HepG2 (cell line): ENCODE data around the gene NKD1. TPM values are rescaled to one million over a fixed set of nuclear protein-coding genes. Genes with fewer than 3 reads are reported as not detected.
A peak's percentile ranks its signal among the peaks of the same experiment; 100 is the strongest.

Source experiments
- ARHGAP35 ChIP-seq: sonication (generic); formaldehyde crosslinking; IDR thresholded peaks from 2 replicates; pipeline ENCODE4 v1.9.0; 2022; ENCODE audit warnings: mild to moderate bottlenecking, inconsistent platforms, moderate library complexity, missing genetic modification reagents, borderline replicate concordance
- BCL6 ChIP-seq: IDR thresholded peaks from 2 replicates; pipeline ENCODE4 v1.6.1; 2016; ENCODE audit warnings: missing genetic modification reagents, missing compliant biosample characterization
- CC2D1A ChIP-seq: sonication (generic); formaldehyde crosslinking; IDR thresholded peaks from 2 replicates; pipeline ENCODE4 v1.8.1; 2023; ENCODE audit warnings: mild to moderate bottlenecking, missing genetic modification reagents
- CCDC6 ChIP-seq: sonication (generic); formaldehyde crosslinking; IDR thresholded peaks from 2 replicates; pipeline ENCODE4 v1.8.1; 2022; ENCODE audit warnings: mild to moderate bottlenecking, missing genetic modification reagents, moderate library complexity
- CHD2 ChIP-seq: IDR thresholded peaks from 2 replicates; pipeline ENCODE4 v1.6.1; 2011; ENCODE audit warnings: low read depth, low read length, improper control_type of control experiment
- DMAP1 ChIP-seq: IDR thresholded peaks from 2 replicates; pipeline ENCODE4 v1.6.1; 2016
- DNMT1 ChIP-seq: sonication (generic); formaldehyde crosslinking; IDR thresholded peaks from 2 replicates; pipeline ENCODE4 v1.5.1; 2020; ENCODE audit warnings: mild to moderate bottlenecking, missing genetic modification reagents
- FOXK1 ChIP-seq: sonication (generic); formaldehyde crosslinking; IDR thresholded peaks from 2 replicates; pipeline ENCODE4 v1.4.0; 2020; ENCODE audit warnings: low read depth, missing genetic modification reagents, borderline replicate concordance
- PHF20 ChIP-seq: sonication (generic); formaldehyde crosslinking; IDR thresholded peaks from 2 replicates; pipeline ENCODE4 v1.5.0; 2020; ENCODE audit warnings: mild to moderate bottlenecking, missing genetic modification reagents
- PRMT3 ChIP-seq: sonication (generic); formaldehyde crosslinking; IDR thresholded peaks from 2 replicates; pipeline ENCODE4 v1.8.1; 2022; ENCODE audit warnings: low read depth, mild to moderate bottlenecking, moderate library complexity, missing genetic modification reagents, borderline replicate concordance
- RFXAP ChIP-seq: sonication (generic); formaldehyde crosslinking; IDR thresholded peaks from 2 replicates; pipeline ENCODE4 v1.4.0; 2020; ENCODE audit warnings: missing genetic modification reagents, borderline replicate concordance
- SMAD3 ChIP-seq: sonication (generic); formaldehyde crosslinking; IDR thresholded peaks from 2 replicates; pipeline ENCODE4 v1.4.0; 2020; ENCODE audit warnings: missing genetic modification reagents
- SOX13 ChIP-seq, 3 experiments: fragments of 450-650 bp in 1 of 3; sonication (generic) in 1 of 3; formaldehyde crosslinking in 1 of 3; IDR thresholded peaks in 2 of 3; conservative IDR thresholded peaks in 1 of 3; 2 replicates each; pipeline versions ENCODE4 v1.5.0 to v1.6.1; 2016 to 2020; ENCODE audit warnings: antibody characterized with exemption in 1 of 3, mild to moderate bottlenecking in 1 of 3, missing compliant biosample characterization in 1 of 3, missing genetic modification reagents in 1 of 3, moderate library complexity in 1 of 3
- SOX6 ChIP-seq, 2 experiments: fragments of 450-650 bp in 1 of 2; sonication (generic) in 1 of 2; formaldehyde crosslinking in 1 of 2; IDR thresholded peaks; 2 replicates each; pipeline versions ENCODE4 v1.4.0 to v1.6.1; 2017 to 2020; ENCODE audit warnings: antibody characterized with exemption in 1 of 2, mild to moderate bottlenecking in 1 of 2, missing genetic modification reagents in 1 of 2
- TBL1XR1 ChIP-seq: fragments of 150-350 bp; IDR thresholded peaks from 2 replicates; pipeline ENCODE4 v1.6.1; 2014; ENCODE audit warnings: borderline replicate concordance, low read length; ENCODE audit not compliant: partially characterized antibody
- U2AF1 ChIP-seq: fragments of 200-400 bp; formaldehyde crosslinking; optimal IDR thresholded peaks from 2 replicates; pipeline ENCODE3; 2017; ENCODE audit warnings: mild to moderate bottlenecking, low read depth, low read length
- ZNF263 ChIP-seq: sonication (generic); formaldehyde crosslinking; IDR thresholded peaks from 2 replicates; pipeline ENCODE4 v1.4.0; 2020; ENCODE audit warnings: missing genetic modification reagents
- ZNF576 ChIP-seq: sonication (generic); formaldehyde crosslinking; IDR thresholded peaks from 2 replicates; pipeline ENCODE4 v1.4.0; 2020; ENCODE audit warnings: mild to moderate bottlenecking, missing genetic modification reagents
- polyA plus RNA-seq, 8 experiments: library from polyadenylated mRNA; depleted of rRNA in 3 of 8; stranded (reverse) in 7 of 8; unstranded in 1 of 8; fragments of >200 nt; fragmentation: Illumina TruSeq in 4 of 8; extraction: Trizol in 4 of 8; gene quantifications; 2 replicates each; pipeline versions ENCODE4 v1.2.1 to v1.2.3, GENCODE V29; 2011 to 2016; ENCODE audit warnings: low read depth in 4 of 8, missing spikeins in 1 of 8, mixed read lengths in 1 of 8; ENCODE audit not compliant: insufficient read depth in 1 of 8
- total RNA-seq, 5 experiments: library from RNA; depleted of rRNA; stranded (reverse); fragments of >200 nt; fragmentation: Illumina TruSeq; extraction: Trizol; gene quantifications; 2 replicates each; pipeline ENCODE4 v1.2.3, GENCODE V29; 2016; ENCODE audit warnings: low read depth in 1 of 5
- TF ChIP-seq, protein P1 (sequence below): conservative IDR thresholded peaks from 2 replicates; pipeline ENCODE4 v1.6.1; 2018; ENCODE audit warnings: missing genetic modification reagents
- TF ChIP-seq, protein P2 (sequence below): sonication (generic); formaldehyde crosslinking; IDR thresholded peaks from 2 replicates; pipeline ENCODE4 v1.8.0; 2022; ENCODE audit warnings: mild to moderate bottlenecking, missing genetic modification reagents; ENCODE audit not compliant: insufficient replicate concordance
- TF ChIP-seq, protein P3 (sequence below): sonication (generic); formaldehyde crosslinking; IDR thresholded peaks from 2 replicates; pipeline ENCODE4 v1.4.0; 2020; ENCODE audit warnings: missing genetic modification reagents, borderline replicate concordance
- TF ChIP-seq, protein P4 (sequence below): IDR thresholded peaks from 2 replicates; pipeline ENCODE4 v1.6.1; 2018; ENCODE audit warnings: missing genetic modification reagents, mild to moderate bottlenecking, missing compliant biosample characterization

Gene NKD1
- total and polyA plus RNA-seq, 2 of the 13 experiments (the other 11 are each of a cell fraction or from before 2014, with no cell fraction given), result 70.4 to 121 TPM

DNA sequence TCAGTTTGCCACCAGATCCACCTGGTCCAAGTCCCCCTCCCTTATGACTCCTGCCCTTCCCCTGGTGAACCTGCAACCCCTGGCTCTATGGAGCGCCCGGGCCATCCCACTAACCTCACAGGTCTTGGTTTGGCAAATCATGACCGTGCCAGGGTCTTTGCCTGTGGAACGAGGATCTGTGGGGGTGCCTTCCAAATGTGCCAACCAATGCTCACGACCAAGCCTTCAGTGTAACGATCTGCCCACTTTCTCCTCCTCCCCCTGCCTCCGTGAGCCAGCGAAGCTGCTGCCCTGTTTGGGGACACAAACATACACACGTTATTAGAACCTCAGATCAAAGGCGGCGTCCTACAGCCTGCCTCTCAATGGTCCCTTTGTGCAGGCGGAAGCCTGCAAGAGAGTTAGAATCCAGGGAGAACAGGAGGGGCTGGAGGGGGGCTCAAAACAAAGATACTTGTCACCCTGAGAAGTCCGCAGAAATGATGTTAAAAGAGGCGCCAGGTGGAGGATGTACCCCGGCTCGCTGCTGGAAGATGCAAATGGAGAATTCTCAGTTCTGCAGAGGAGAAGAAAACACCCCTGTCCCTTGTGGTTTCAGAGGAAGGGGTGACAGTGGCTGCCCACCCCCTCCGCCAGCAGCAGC lies 9.0 kb upstream of the NKD1 start (continued):
- TF ChIP-seq SOX6 (IDR thresholded peaks at IDR 0.05) (no peak), SOX6 (CRISPR knock-in tag; IDR thresholded peaks at IDR 0.05) (peak; percentile 97), DNMT1 (no peak), U2AF1 (no peak), SOX13 (IDR thresholded peaks at IDR 0.05) (peak; percentile 72), SOX13 (CRISPR knock-in tag; conservative IDR thresholded peaks at IDR 0.05 in 1 of 2, IDR thresholded peaks at IDR 0.05 in 1 of 2) (peak; percentile 27 to 94; a peak in 2 of 4 replicates), ZNF263 (CRISPR knock-in tag) (0 out of 2 replicates have a peak, but pooled peaks have one; percentile 31), PRMT3 (peak; percentile 92; the same call in 1 of the 2 replicates), PHF20 (CRISPR knock-in tag) (no peak), FOXK1 (peak; percentile 85; the same call in 1 of the 2 replicates), ARHGAP35 (CRISPR knock-in tag) (no peak), CC2D1A (CRISPR knock-in tag) (no peak), TBL1XR1 (peak; percentile 50), ZNF576 (no peak), DMAP1 (CRISPR knock-in tag) (peak; percentile 56), CCDC6 (peak; percentile 88), CHD2 (no peak), BCL6 (CRISPR knock-in tag) (peak; percentile 79), RFXAP (CRISPR knock-in tag) (no peak), SMAD3 (peak; percentile 88)
- TF ChIP-seq, protein P1, sequence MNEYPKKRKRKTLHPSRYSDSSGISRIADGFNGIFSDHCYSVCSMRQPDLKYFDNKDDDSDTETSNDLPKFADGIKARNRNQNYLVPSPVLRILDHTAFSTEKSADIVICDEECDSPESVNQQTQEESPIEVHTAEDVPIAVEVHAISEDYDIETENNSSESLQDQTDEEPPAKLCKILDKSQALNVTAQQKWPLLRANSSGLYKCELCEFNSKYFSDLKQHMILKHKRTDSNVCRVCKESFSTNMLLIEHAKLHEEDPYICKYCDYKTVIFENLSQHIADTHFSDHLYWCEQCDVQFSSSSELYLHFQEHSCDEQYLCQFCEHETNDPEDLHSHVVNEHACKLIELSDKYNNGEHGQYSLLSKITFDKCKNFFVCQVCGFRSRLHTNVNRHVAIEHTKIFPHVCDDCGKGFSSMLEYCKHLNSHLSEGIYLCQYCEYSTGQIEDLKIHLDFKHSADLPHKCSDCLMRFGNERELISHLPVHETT, result no peak
- TF ChIP-seq, protein P2, sequence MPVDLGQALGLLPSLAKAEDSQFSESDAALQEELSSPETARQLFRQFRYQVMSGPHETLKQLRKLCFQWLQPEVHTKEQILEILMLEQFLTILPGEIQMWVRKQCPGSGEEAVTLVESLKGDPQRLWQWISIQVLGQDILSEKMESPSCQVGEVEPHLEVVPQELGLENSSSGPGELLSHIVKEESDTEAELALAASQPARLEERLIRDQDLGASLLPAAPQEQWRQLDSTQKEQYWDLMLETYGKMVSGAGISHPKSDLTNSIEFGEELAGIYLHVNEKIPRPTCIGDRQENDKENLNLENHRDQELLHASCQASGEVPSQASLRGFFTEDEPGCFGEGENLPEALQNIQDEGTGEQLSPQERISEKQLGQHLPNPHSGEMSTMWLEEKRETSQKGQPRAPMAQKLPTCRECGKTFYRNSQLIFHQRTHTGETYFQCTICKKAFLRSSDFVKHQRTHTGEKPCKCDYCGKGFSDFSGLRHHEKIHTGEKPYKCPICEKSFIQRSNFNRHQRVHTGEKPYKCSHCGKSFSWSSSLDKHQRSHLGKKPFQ (CRISPR knock-in tag), result no peak
- TF ChIP-seq, protein P3, sequence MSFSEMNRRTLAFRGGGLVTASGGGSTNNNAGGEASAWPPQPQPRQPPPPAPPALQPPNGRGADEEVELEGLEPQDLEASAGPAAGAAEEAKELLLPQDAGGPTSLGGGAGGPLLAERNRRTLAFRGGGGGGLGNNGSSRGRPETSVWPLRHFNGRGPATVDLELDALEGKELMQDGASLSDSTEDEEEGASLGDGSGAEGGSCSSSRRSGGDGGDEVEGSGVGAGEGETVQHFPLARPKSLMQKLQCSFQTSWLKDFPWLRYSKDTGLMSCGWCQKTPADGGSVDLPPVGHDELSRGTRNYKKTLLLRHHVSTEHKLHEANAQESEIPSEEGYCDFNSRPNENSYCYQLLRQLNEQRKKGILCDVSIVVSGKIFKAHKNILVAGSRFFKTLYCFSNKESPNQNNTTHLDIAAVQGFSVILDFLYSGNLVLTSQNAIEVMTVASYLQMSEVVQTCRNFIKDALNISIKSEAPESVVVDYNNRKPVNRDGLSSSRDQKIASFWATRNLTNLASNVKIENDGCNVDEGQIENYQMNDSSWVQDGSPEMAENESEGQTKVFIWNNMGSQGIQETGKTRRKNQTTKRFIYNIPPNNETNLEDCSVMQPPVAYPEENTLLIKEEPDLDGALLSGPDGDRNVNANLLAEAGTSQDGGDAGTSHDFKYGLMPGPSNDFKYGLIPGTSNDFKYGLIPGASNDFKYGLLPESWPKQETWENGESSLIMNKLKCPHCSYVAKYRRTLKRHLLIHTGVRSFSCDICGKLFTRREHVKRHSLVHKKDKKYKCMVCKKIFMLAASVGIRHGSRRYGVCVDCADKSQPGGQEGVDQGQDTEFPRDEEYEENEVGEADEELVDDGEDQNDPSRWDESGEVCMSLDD (CRISPR knock-in tag), result peak; percentile 62; the same call in 1 of the 2 replicates
- TF ChIP-seq, protein P4, sequence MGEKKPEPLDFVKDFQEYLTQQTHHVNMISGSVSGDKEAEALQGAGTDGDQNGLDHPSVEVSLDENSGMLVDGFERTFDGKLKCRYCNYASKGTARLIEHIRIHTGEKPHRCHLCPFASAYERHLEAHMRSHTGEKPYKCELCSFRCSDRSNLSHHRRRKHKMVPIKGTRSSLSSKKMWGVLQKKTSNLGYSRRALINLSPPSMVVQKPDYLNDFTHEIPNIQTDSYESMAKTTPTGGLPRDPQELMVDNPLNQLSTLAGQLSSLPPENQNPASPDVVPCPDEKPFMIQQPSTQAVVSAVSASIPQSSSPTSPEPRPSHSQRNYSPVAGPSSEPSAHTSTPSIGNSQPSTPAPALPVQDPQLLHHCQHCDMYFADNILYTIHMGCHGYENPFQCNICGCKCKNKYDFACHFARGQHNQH (CRISPR knock-in tag), result peak; percentile 91
